ENCODE measurements around the gene WNK1.
A peak's percentile ranks its signal among the peaks of the same experiment; 100 is the strongest.

WNK1 gene

GRCh38 chr12:949453-950191 lies 197.2 kb downstream of the WNK1 start, which contains the start of gene RAD52:
Gene RAD52 (minus strand): TSS chr12:949694. CDS start chr12:933058, 16,636 bp downstream.
- DNase-seq (ENCODE audit: low spot score) = peak; percentile 89
- peak; percentile 79 for TF ChIP-seq CTCF (IDR thresholded peaks at IDR 0.05; ENCODE audit: extremely low read depth, missing control alignments)

- TF ChIP-seq CTCF (IDR thresholded peaks at IDR 0.05; ENCODE audit: extremely low read depth, missing control alignments) = no peak
These were observed 198.8 kb downstream of the WNK1 start for GRCh38 chr12:951176-951575.

GRCh38 chr12:953776-954175 lies 201.4 kb downstream of the WNK1 start:
- no peak for DNase-seq (ENCODE audit: low spot score)
- TF ChIP-seq CTCF (IDR thresholded peaks at IDR 0.05; ENCODE audit: extremely low read depth, missing control alignments) = no peak

More at GRCh38 chr12:951176-951575, 198.8 kb downstream of the WNK1 start:
- no peak for DNase-seq (ENCODE audit: low spot score)

GRCh38 chr12:954741-955140 lies 202.4 kb downstream of the WNK1 start:
- DNase-seq (ENCODE audit: low spot score) = no peak
- TF ChIP-seq CTCF (IDR thresholded peaks at IDR 0.05; ENCODE audit: extremely low read depth, missing control alignments) = no peak

- no peak for DNase-seq (ENCODE audit: low spot score)
- TF ChIP-seq CTCF (IDR thresholded peaks at IDR 0.05; ENCODE audit: extremely low read depth, missing control alignments) = no peak
These were observed 203.6 kb downstream of the WNK1 start for GRCh38 chr12:955939-956338.

- TF ChIP-seq CTCF (IDR thresholded peaks at IDR 0.05; ENCODE audit: extremely low read depth, missing control alignments) = no peak
- peak; percentile 64 for DNase-seq (ENCODE audit: low spot score)
These were observed 206.3 kb downstream of the WNK1 start for GRCh38 chr12:958588-959123.

All from GM20000 (cell line).